ENCODE results near the gene CDC42BPA.

DNA sequence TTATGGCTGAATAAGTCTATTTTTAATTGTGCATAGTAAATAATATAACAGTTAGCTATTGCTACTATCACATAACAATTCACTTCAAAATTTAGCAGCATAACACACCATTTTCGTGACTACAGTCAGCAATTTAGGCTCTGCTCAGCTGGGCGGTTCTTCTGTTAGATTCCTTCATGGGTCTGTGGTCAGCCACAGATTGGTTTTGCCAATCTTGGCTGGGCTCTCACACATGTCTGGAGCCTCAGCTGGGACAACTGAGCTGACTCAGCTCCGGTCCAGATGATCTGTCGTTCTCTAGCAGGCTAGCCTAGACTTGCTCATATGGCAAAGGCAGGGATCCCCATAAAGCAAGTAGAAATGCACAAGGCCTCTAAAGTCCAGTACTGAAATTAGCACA is 15.1 kb upstream of the CDC42BPA start:
- TF ChIP-seq, protein P1, sequence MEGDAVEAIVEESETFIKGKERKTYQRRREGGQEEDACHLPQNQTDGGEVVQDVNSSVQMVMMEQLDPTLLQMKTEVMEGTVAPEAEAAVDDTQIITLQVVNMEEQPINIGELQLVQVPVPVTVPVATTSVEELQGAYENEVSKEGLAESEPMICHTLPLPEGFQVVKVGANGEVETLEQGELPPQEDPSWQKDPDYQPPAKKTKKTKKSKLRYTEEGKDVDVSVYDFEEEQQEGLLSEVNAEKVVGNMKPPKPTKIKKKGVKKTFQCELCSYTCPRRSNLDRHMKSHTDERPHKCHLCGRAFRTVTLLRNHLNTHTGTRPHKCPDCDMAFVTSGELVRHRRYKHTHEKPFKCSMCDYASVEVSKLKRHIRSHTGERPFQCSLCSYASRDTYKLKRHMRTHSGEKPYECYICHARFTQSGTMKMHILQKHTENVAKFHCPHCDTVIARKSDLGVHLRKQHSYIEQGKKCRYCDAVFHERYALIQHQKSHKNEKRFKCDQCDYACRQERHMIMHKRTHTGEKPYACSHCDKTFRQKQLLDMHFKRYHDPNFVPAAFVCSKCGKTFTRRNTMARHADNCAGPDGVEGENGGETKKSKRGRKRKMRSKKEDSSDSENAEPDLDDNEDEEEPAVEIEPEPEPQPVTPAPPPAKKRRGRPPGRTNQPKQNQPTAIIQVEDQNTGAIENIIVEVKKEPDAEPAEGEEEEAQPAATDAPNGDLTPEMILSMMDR (IDR thresholded peaks at IDR 0.05; ENCODE audit: borderline replicate concordance, extremely low read depth, low read length, poor library complexity, severe bottlenecking) = no peak
- TF ChIP-seq EZH2 (IDR thresholded peaks at IDR 0.05; ENCODE audit: borderline replicate concordance, low read depth, low read length, severe bottlenecking) = no peak
